GM04503 (cell line): ENCODE data around the gene DEFB132.
A peak's percentile ranks its signal among the peaks of the same experiment; 100 is the strongest.

Source experiments
- DNase-seq: peaks from one replicate; pipeline ENCODE4 v3.0.0-alpha.2; 2012; ENCODE audit warnings: low read depth

Gene DEFB132

DNA sequence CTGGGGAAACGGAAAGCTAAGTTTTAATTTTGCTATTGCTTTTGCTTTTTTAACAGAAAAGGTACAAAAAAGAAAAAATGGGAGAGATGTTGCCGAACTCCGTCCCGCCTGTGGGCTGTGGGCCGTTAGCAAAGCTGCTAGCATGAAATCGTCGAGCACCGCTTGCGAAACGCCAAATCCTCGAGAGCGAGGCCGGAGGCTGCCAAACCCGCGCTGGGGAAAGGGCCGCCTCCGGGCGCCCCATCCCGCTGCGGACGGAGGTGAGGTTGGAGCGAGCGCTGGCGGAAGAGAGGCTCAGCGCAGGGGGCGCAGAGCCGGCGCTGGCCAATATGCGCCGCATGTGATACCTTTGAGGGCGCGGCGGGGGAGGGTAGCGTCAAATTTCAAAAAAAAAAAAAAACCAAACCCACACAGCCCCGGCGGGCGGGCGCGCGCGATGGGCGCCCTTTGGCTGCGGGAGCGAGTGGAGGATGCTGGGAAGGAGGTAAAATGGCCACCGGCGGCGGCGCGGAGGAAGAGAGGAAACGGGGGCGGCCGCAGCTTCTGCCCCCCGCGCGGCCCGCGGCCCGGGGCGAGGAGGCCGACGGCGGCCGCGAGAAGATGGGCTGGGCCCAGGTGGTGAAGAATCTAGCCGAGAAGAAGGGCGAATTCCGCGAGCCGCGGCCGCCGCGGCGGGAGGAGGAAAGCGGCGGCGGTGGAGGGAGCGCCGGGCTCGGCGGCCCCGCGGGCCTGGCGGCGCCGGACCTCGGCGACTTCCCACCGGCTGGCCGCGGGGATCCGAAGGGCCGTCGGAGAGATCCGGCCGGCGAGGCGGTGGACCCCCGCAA, 39.8 kb downstream of the DEFB132 start, which contains the start of gene ZCCHC3:
TSS of gene ZCCHC3 (plus strand) at position 473 of the 827 bp plus-strand sequence. CDS start at position 490, 17 bp downstream.
- peak; percentile 69 for DNase-seq

DNA sequence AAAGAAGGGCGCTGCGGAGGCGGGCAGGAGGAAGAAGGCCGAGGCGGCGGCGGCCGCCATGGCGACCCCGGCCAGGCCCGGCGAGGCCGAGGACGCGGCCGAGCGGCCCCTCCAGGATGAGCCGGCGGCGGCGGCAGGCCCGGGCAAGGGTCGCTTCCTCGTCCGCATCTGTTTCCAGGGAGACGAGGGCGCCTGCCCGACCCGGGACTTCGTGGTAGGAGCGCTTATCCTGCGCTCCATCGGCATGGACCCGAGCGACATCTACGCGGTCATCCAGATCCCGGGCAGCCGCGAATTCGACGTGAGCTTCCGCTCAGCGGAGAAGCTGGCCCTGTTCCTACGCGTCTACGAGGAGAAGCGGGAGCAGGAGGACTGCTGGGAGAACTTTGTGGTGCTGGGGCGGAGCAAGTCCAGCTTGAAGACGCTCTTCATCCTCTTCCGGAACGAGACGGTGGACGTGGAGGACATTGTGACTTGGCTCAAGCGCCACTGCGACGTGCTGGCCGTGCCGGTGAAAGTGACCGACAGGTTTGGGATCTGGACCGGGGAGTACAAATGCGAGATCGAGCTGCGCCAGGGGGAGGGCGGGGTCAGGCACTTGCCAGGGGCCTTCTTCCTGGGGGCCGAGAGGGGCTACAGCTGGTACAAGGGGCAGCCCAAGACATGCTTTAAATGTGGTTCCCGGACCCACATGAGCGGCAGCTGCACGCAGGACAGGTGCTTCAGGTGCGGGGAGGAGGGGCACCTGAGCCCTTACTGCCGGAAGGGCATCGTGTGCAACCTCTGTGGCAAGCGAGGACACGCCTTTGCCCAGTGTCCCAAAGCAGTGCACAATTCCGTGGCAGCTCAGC, 40.6 kb downstream of the DEFB132 start:
- DNase-seq = peak; percentile 38

DNA sequence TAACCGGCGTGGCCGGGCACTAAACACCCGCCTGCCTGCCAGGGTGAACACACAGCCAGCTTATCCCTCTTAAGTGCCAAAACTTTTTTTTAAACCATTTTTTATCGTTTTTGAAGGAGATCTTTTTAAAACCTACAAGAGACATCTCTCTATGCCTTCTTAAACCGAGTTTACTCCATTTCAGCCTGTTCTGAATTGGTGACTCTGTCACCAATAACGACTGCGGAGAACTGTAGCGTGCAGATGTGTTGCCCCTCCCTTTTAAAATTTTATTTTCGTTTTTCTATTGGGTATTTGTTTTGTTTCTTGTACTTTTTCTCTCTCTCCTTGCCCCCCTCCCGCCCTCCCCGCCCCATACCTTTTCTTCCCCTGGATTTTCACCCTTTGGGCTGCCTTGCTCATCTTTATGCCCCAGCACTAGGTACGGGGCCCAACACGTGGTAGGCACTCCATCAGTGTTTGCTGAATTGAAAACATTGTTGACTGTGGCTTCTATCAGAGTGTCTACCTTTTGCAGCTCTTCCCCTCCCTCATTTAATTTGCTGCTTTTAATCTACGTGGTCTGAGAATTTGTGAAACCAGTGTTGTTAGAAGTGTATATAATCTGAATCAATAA, 41.4 kb downstream of the DEFB132 start:
- no peak for DNase-seq

DNA sequence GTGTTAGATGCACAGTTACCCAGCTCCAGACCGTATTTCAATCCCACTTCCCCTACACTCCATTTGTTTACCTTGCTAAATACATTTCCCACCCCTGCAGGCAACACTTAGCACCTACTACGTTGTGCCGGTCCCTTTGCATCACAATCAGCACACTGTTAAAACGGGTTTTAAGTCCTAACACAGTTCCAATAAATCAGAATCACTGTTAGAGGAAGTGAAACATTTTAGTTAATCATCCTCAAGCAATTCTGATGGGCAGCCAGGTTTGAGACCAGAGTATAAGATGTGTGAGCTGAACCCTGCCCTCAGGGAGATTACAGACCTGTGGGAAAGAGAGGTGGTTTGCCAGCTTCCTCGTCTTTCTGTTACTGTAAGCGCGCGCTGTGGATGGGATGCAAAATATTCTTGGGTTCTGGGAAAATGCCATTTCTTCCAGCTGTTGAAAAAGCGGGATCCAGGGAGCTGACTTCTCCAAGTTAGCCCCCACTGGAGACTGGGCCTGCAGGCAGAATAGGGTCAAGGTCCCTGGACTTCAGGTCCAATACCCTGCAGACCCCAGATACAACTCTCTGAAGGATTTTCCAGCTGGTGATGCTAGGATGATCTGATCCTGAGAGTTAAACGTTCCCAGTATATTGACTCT, 42.9 kb downstream of the DEFB132 start:
- DNase-seq = no peak

DNA sequence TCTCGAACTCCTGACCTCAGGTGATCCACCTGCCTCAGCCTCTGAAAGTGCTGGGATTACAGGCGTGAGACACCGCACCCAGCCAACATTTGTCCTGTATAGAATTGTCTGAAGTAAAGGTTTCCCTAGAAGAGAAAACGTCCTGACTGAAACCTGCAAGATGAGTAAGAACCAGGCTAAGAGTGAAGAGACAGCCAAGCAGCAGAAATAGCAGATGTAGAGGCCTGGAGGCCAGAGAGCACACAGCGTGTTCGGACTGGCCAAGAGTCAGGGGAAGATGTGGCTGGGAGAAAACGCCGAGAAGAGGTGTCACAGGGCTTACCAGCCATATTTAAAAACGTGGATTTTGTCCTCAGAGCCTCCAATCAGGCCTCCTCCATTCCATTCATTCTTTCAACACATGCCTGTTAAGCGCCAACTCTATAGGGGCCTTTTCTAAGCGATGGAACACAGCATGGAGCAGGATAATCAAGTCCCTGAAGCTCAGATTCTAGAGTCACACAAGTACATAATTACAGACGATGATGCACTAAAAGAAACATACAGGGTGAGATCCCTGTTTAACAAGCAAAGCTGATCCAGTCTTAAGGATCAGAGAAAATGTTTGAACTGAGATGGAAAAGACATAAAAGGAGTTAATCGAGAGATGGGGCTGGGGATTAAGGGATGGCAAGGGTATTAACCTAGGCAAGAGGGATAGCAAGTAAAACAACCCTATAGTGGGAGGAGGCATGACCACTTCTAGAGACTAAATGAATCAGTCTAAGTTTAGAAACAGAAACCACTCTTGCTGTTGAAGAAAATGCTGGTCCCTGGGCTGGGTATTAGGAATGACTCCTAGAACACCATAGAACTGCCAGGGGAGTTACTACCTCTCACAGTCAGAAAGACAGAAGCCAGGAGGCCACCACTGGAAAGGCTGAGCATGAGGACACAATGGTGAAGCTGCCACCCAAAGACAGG, 44.6 kb downstream of the DEFB132 start:
- no peak for DNase-seq

DNA sequence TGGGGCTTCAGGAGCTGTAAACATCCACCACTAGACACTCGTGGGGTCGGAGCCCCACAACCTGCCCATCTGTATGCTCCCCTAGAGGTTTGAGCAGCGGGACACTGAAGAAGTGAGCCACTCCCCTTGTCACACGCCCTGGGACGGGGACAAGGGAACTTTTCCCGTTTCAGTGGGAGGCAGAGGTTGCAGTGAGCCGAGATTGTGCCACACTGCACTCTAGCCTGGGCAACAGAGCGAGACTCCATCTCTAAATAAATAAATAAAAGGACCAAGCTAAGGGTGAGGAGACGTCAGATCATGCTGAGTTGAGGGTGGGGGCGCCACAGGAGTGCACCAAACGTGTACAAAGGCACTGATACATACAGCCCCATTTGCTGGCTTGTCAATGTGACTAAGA, 48.2 kb downstream of the DEFB132 start:
- DNase-seq = no peak

DNA sequence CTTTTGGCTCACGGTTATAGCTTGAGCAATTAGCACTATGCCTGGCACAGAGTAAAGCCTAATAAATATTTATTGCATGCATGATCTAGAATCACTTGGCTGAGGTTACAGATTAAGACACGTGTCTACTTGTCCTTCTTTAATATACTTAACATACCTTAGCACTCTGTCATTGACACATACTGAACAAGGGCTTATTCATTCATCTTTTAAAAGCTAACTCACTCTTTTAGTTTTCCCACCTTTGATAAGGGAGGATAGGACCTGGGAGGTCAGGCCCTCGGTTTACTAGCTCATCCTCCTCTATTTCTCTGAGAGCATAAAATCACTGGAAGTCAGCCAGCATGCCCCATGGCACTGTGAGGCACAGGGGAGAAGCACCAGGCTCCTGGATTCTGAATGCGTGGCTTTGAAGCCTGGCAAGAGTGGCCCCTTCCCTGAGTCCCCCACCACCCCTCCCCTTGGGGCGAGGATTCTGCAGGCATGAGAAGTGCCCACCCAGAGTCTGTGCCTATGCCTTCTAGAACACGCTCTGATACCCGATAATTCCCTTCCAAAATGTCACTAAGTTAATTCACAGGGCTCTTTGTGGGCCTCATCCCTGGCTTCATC, 51.0 kb downstream of the DEFB132 start:
- no peak for DNase-seq

DNA sequence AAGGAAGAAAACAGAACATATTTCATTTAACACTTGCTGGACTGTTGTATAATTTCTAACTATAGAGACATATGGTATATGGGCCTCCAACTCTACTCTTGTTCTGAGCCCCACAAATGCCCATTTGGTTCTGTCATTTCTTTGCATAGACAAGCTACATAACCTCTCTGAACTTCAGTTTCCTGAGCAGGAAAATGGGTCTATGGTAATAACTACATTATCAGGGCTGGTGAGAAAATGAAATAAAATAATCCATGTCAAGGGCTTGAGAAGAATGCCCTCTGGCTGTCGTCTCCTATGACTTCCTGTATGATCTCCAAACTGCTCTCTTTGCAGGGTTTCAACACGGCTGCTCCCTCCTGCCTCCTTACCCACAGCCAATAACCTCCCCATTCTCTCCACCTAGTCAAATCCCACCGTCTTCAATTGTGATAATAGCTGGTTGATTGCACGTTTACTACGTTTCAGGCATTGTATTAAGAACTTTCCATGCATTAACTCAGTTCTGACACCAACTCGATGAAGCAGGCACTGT, 51.8 kb downstream of the DEFB132 start:
- no peak for DNase-seq

DNA sequence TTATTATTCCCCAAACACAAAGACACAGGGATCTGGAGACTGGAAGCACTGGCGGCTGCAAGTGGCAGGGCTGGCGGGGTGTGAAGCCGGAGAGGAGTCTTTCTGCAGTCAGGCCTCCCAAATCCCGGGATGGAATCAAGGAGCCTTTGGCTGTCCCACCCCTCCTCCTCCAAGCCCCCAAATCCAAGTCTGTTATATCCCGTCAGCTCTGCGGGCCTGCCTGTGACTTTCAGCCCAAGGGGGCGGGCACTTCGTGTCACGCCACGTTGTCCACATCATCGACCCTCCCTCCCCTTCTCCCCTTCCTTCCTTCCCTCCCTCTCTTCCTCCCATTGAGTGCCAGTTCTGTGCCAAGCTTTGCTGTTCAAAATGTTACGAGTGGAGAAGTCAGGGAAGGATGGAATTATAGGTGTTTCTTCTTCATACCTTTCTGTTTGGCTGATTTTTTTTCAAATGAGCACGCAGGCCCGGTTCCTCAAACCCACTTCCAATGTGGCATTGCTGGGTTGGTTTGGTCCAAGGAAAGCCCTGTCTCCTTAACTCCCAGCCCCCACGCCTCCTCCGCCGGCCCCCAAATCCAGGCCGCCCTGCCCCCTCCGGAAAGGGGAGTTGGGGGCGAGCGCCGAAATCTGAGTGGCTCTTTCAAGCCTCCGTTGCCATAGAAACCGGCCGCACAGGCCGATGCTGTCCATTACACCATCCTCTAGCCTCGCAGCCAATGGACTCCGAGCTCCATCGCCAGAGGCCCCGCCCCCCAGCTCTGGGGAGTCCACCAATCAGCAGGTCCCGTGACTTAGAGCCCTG, 52.5 kb downstream of the DEFB132 start:
- peak; percentile 89 for DNase-seq

DNA sequence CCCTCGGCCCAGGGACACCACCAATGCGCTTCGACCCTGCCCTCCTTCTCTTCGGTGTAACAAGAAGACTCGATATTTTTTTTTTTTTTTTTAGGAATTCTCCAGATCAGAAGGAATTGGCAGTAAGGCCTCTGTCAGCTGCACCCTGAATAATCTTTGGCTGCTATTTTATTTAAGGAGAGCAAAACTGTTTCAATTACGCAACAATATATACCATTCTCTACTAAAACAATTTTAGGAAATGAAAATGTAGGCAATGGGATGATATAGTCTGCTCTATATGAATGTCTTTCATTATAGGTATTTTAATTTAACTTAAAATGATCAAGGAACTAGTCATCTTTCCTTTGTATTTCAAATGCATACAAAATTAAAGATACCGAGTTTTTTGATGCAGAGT, 53.1 kb downstream of the DEFB132 start:
- DNase-seq = no peak
